ENCODE data around the gene B3GNT5.

The B3GNT5 gene

GRCh38 chr3:183298701-183299153 lies 45.7 kb downstream of the B3GNT5 start (continued):
- TF ChIP-seq GLIS2 (tag by site-specific recombination; IDR thresholded peaks at IDR 0.05) = peak; percentile 80; the same call in 1 of the 2 replicates
- no peak for TF ChIP-seq MEIS1 (CRISPR knock-in tag; IDR thresholded peaks at IDR 0.05; ENCODE audit: borderline replicate concordance)
- TF ChIP-seq, protein P1, sequence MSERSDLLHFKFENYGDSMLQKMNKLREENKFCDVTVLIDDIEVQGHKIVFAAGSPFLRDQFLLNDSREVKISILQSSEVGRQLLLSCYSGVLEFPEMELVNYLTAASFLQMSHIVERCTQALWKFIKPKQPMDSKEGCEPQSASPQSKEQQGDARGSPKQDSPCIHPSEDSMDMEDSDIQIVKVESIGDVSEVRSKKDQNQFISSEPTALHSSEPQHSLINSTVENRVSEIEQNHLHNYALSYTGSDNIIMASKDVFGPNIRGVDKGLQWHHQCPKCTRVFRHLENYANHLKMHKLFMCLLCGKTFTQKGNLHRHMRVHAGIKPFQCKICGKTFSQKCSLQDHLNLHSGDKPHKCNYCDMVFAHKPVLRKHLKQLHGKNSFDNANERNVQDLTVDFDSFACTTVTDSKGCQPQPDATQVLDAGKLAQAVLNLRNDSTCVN (tag by site-specific recombination; optimal IDR thresholded peaks at IDR 0.05) = no peak
- TF ChIP-seq, protein P2, sequence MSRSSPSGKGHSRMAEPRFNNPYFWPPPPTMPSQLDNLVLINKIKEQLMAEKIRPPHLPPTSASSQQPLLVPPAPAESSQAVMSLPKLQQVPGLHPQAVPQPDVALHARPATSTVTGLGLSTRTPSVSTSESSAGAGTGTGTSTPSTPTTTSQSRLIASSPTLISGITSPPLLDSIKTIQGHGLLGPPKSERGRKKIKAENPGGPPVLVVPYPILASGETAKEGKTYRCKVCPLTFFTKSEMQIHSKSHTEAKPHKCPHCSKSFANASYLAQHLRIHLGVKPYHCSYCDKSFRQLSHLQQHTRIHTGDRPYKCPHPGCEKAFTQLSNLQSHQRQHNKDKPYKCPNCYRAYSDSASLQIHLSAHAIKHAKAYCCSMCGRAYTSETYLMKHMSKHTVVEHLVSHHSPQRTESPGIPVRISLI (tag by site-specific recombination; IDR thresholded peaks at IDR 0.05) = no peak
- TF ChIP-seq MYNN (tag by site-specific recombination; IDR thresholded peaks at IDR 0.05; ENCODE audit: borderline replicate concordance) = no peak
- no peak for TF ChIP-seq ZBTB48 (tag by site-specific recombination; IDR thresholded peaks at IDR 0.05)
- no peak for TF ChIP-seq ZNF548 (tag by site-specific recombination; IDR thresholded peaks at IDR 0.05)
- no peak for TF ChIP-seq ZNF112 (tag by site-specific recombination; IDR thresholded peaks at IDR 0.05)
- no peak for TF ChIP-seq ZNF580 (tag by site-specific recombination; IDR thresholded peaks at IDR 0.05)
- no peak for TF ChIP-seq ZNF560 (tag by site-specific recombination; IDR thresholded peaks at IDR 0.05; ENCODE audit: borderline replicate concordance)
- no peak for TF ChIP-seq ZBTB10 (tag by site-specific recombination; IDR thresholded peaks at IDR 0.05)
- no peak; the same call in 1 of the 2 replicates for TF ChIP-seq ZBTB21 (tag by site-specific recombination; IDR thresholded peaks at IDR 0.05)
- no peak for TF ChIP-seq ZNF311 (tag by site-specific recombination; IDR thresholded peaks at IDR 0.05; ENCODE audit: borderline replicate concordance)
- TF ChIP-seq ZNF335 (tag by site-specific recombination; conservative IDR thresholded peaks at IDR 0.05) = no peak
- TF ChIP-seq ZNF621 (tag by site-specific recombination; IDR thresholded peaks at IDR 0.05) = no peak
- peak; percentile 86 for TF ChIP-seq ZNF660 (tag by site-specific recombination; IDR thresholded peaks at IDR 0.05)
- no peak for TF ChIP-seq ZBTB8A (tag by site-specific recombination; IDR thresholded peaks at IDR 0.05)
- TF ChIP-seq, protein P3, sequence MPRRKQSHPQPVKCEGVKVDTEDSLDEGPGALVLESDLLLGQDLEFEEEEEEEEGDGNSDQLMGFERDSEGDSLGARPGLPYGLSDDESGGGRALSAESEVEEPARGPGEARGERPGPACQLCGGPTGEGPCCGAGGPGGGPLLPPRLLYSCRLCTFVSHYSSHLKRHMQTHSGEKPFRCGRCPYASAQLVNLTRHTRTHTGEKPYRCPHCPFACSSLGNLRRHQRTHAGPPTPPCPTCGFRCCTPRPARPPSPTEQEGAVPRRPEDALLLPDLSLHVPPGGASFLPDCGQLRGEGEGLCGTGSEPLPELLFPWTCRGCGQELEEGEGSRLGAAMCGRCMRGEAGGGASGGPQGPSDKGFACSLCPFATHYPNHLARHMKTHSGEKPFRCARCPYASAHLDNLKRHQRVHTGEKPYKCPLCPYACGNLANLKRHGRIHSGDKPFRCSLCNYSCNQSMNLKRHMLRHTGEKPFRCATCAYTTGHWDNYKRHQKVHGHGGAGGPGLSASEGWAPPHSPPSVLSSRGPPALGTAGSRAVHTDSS (tag by site-specific recombination; IDR thresholded peaks at IDR 0.05) = no peak
- TF ChIP-seq HOXA7 (CRISPR knock-in tag; IDR thresholded peaks at IDR 0.05; ENCODE audit: borderline replicate concordance) = no peak
- no peak for TF ChIP-seq SCRT2 (tag by site-specific recombination; IDR thresholded peaks at IDR 0.05)
- no peak for TF ChIP-seq SCRT1 (tag by site-specific recombination; IDR thresholded peaks at IDR 0.05; ENCODE audit: borderline replicate concordance)
- no peak for TF ChIP-seq ZNF658 (tag by site-specific recombination; IDR thresholded peaks at IDR 0.05)
- TF ChIP-seq ZNF10 (tag by site-specific recombination; IDR thresholded peaks at IDR 0.05) = no peak
- no peak for TF ChIP-seq ZNF654 (tag by site-specific recombination; IDR thresholded peaks at IDR 0.05; ENCODE audit: low read depth)
- TF ChIP-seq HIC1 (tag by site-specific recombination; IDR thresholded peaks at IDR 0.05) = peak; percentile 62
- peak; percentile 58 for TF ChIP-seq ZNF394 (tag by site-specific recombination; IDR thresholded peaks at IDR 0.05; ENCODE audit: borderline replicate concordance)
- TF ChIP-seq ZNF16 (tag by site-specific recombination; IDR thresholded peaks at IDR 0.05; ENCODE audit: low read depth) = no peak

Measured in HEK293 (cell line).